ENCODE data around the gene CEP135. TPM values are rescaled to one million over a fixed set of nuclear protein-coding genes. Genes with fewer than 3 reads are reported as not detected.

CEP135 gene
- total RNA-seq, 1 experiment from 2014 or later: 10.9 TPM

DNA sequence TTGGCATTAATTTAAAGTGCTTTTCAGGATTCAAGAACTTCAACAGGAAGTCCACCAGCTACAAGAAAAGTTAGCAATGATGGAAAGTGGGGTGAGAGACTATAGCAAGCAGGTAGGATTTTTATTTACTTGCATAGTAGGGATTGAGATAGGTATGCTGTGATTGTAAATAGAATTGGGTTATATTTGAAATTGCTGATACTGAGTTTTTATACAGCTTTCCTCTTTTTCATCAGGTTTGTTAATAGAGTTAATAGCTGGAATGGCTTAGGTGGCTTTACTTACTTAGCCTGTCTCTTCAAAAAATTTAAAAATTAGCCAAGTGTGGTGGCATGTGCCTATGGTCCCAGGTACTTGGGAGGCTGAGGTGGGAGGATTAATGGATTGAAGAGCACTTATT, 10.9 kb downstream of the CEP135 start:
- H3K79me2 ChIP-seq (ENCODE audit: insufficient read depth, low read length): no peaks in the 10 kb centered on the region
- H3K9me2 ChIP-seq (ENCODE audit: insufficient read depth): no peaks in the 10 kb centered on the region
- ChIA-PET CTCF (interaction anchor here (1.1 kb wide), 1 partner anchor 11 kb away, joined by 4 read pairs; the partner anchor contains the start of gene CEP135), RAD21 (ENCODE audit: low non-redundant PET in 1 of 2, low total read pairs in 2 of 2, uncharacterized antibody in 2 of 2, unreplicated experiment in 2 of 2) (no interaction called here), POLR2A (no interaction called here)
- ATAC-seq (no peak), DNase-seq (ENCODE audit: low read depth, low spot score) (no peak)
- no peaks in the 10 kb centered on the region for H3K9me3 ChIP-seq (ENCODE audit: control insufficient read depth in 1 of 2, insufficient read depth in 1 of 2, low read depth in 1 of 2, low read length in 2 of 2)
- H3K36me3 ChIP-seq (ENCODE audit: control insufficient read depth in 1 of 2, insufficient read depth in 2 of 2, low read length in 2 of 2): peaks cover 4 to 14% of the 10 kb centered on the region in 2 experiments; a peak in 3 of 4 replicates
- no peaks in the 10 kb centered on the region for H3K27me3 ChIP-seq (ENCODE audit: insufficient read depth, low read length)
- TF ChIP-seq TCF7L2 (IDR thresholded peaks at IDR 0.05; ENCODE audit: borderline replicate concordance, extremely low read depth, insufficient read depth, insufficient read length) (no peak), EGR1 (IDR thresholded peaks at IDR 0.05; ENCODE audit: low read depth) (no peak), MAX (IDR thresholded peaks at IDR 0.05) (no peak), FOSL1 (IDR thresholded peaks at IDR 0.05; ENCODE audit: low read depth) (no peak), EZH2phosphoT487 (IDR thresholded peaks at IDR 0.05; ENCODE audit: borderline replicate concordance) (no peak), POLR2A (IDR thresholded peaks at IDR 0.05; ENCODE audit: borderline replicate concordance, extremely low read depth, insufficient read depth, insufficient read length) (no peak), ELF1 (IDR thresholded peaks at IDR 0.05; ENCODE audit: borderline replicate concordance, low read depth) (no peak), JUND (IDR thresholded peaks at IDR 0.05) (no peak), CEBPB (IDR thresholded peaks at IDR 0.05; ENCODE audit: low read depth) (no peak), POLR2AphosphoS5 (IDR thresholded peaks at IDR 0.05; ENCODE audit: low read depth, low read length) (no peak), CBX3 (IDR thresholded peaks at IDR 0.05; ENCODE audit: low read depth) (no peak), YY1 (IDR thresholded peaks at IDR 0.05; ENCODE audit: extremely low read depth, insufficient replicate concordance, low read depth, low read length) (no peak), ZNF274 (IDR thresholded peaks at IDR 0.05; ENCODE audit: low read depth, low read length) (no peak), ATF3 (IDR thresholded peaks at IDR 0.05) (no peak), SRF (IDR thresholded peaks at IDR 0.05; ENCODE audit: low read depth) (no peak), RAD21 (IDR thresholded peaks at IDR 0.05; ENCODE audit: low read depth) (no peak), SIN3A (IDR thresholded peaks at IDR 0.05; ENCODE audit: low read depth) (no peak)
- TF ChIP-seq, protein P1, sequence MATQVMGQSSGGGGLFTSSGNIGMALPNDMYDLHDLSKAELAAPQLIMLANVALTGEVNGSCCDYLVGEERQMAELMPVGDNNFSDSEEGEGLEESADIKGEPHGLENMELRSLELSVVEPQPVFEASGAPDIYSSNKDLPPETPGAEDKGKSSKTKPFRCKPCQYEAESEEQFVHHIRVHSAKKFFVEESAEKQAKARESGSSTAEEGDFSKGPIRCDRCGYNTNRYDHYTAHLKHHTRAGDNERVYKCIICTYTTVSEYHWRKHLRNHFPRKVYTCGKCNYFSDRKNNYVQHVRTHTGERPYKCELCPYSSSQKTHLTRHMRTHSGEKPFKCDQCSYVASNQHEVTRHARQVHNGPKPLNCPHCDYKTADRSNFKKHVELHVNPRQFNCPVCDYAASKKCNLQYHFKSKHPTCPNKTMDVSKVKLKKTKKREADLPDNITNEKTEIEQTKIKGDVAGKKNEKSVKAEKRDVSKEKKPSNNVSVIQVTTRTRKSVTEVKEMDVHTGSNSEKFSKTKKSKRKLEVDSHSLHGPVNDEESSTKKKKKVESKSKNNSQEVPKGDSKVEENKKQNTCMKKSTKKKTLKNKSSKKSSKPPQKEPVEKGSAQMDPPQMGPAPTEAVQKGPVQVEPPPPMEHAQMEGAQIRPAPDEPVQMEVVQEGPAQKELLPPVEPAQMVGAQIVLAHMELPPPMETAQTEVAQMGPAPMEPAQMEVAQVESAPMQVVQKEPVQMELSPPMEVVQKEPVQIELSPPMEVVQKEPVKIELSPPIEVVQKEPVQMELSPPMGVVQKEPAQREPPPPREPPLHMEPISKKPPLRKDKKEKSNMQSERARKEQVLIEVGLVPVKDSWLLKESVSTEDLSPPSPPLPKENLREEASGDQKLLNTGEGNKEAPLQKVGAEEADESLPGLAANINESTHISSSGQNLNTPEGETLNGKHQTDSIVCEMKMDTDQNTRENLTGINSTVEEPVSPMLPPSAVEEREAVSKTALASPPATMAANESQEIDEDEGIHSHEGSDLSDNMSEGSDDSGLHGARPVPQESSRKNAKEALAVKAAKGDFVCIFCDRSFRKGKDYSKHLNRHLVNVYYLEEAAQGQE (IDR thresholded peaks at IDR 0.05; ENCODE audit: low read depth): no peak
- TF ChIP-seq, protein P2, sequence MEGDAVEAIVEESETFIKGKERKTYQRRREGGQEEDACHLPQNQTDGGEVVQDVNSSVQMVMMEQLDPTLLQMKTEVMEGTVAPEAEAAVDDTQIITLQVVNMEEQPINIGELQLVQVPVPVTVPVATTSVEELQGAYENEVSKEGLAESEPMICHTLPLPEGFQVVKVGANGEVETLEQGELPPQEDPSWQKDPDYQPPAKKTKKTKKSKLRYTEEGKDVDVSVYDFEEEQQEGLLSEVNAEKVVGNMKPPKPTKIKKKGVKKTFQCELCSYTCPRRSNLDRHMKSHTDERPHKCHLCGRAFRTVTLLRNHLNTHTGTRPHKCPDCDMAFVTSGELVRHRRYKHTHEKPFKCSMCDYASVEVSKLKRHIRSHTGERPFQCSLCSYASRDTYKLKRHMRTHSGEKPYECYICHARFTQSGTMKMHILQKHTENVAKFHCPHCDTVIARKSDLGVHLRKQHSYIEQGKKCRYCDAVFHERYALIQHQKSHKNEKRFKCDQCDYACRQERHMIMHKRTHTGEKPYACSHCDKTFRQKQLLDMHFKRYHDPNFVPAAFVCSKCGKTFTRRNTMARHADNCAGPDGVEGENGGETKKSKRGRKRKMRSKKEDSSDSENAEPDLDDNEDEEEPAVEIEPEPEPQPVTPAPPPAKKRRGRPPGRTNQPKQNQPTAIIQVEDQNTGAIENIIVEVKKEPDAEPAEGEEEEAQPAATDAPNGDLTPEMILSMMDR (IDR thresholded peaks at IDR 0.05 in 2 of 3, conservative IDR thresholded peaks at IDR 0.05 in 1 of 3; ENCODE audit: borderline replicate concordance in 1 of 3, insufficient read depth in 1 of 3, low read depth in 2 of 3, low read length in 2 of 3): no peak
- TF ChIP-seq, protein P3, sequence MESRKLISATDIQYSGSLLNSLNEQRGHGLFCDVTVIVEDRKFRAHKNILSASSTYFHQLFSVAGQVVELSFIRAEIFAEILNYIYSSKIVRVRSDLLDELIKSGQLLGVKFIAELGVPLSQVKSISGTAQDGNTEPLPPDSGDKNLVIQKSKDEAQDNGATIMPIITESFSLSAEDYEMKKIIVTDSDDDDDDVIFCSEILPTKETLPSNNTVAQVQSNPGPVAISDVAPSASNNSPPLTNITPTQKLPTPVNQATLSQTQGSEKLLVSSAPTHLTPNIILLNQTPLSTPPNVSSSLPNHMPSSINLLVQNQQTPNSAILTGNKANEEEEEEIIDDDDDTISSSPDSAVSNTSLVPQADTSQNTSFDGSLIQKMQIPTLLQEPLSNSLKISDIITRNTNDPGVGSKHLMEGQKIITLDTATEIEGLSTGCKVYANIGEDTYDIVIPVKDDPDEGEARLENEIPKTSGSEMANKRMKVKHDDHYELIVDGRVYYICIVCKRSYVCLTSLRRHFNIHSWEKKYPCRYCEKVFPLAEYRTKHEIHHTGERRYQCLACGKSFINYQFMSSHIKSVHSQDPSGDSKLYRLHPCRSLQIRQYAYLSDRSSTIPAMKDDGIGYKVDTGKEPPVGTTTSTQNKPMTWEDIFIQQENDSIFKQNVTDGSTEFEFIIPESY (IDR thresholded peaks at IDR 0.05; ENCODE audit: extremely low read depth, insufficient replicate concordance, low read length): no peak
- H4K20me1 ChIP-seq (ENCODE audit: insufficient read depth): no peaks in the 10 kb centered on the region
- H3K4me3 ChIP-seq (replicated peaks in 1 of 2; ENCODE audit: low read depth in 1 of 2, low read length in 2 of 2): no peak overlapping the region
- H3K9ac ChIP-seq (ENCODE audit: low read length): no peak overlapping the region
- H3K27ac ChIP-seq (ENCODE audit: low read depth, low read length): no peak overlapping the region
- peaks cover 0 to 3% of the 10 kb centered on the region in 2 experiments; a peak in 1 of 4 replicates for H3K4me1 ChIP-seq (ENCODE audit: control insufficient read depth in 1 of 2, insufficient read depth in 2 of 2, low read length in 2 of 2)
- BruUV-seq (replicated peaks): no TSS peak
- H3K4me2 ChIP-seq (ENCODE audit: low read length): no peak overlapping the region
- intact Hi-C loops (cut with micrococcal nuclease): loop anchor here (10.0 kb wide), 1 partner anchor 165 kb away; no protein-coding TSS in a partner anchor
- no peak overlapping the region for H2AFZ ChIP-seq (ENCODE audit: low read depth, low read length, poor library complexity, severe bottlenecking)
